Mucosa of descending colon (tissue), 3 donors: ENCODE results near the gene CDKN2B-AS1. TPM values are rescaled to one million over a fixed set of nuclear protein-coding genes. Genes with fewer than 3 reads are reported as not detected.
"Not testable (repeated sequence)": the region's sequence is repeated elsewhere in the genome, so short reads cannot be mapped to it uniquely, and the experiment has no call there.

Experiments used
- ATAC-seq: fragments of 200-7000 bp; cut with Tn5 transposase; one replicate; pipeline ENCODE4 v1.9.1; 2020; ENCODE audit warnings: mild to moderate bottlenecking, moderate library complexity
- DNase-seq, 3 donors: peaks; one replicate each; pipeline ENCODE4 v3.0.0-alpha.2; 2020
- H3K36me3 ChIP-seq: fragments of 200-600 bp; one replicate; pipeline ENCODE4 v1.8.0; 2021; ENCODE audit warnings: low read depth, mild to moderate bottlenecking
- H3K4me1 ChIP-seq: fragments of 200-600 bp; one replicate; pipeline ENCODE4 v1.8.0; 2021; ENCODE audit warnings: low read depth, mild to moderate bottlenecking
- H3K4me3 ChIP-seq: fragments of 200-600 bp; one replicate; pipeline ENCODE4 v1.8.0; 2021; ENCODE audit warnings: mild to moderate bottlenecking
- H3K9me3 ChIP-seq: fragments of 200-600 bp; one replicate; pipeline ENCODE4 v1.8.0; 2021; ENCODE audit warnings: mild to moderate bottlenecking
- intact Hi-C, 2 donors: fragments of 100-400 bp; cut with DNase I in 1 of 2; cut with micrococcal nuclease in 1 of 2; formaldehyde crosslinking; loops; one replicate each; pipeline versions ENCODE4 v1.11.0 to v1.11.1; 2022; cut with DNase I, micrococcal nuclease
- long read RNA-seq, 2 donors: library from polyadenylated mRNA; unstranded; transcript quantifications; one replicate each; pipeline ENCODE4 v2.0.0, GENCODE V29; 2019 to 2021
- total RNA-seq, 3 donors: library from RNA; stranded (reverse); fragmentation: NEBNext Ultra II Directional in 2 of 3; extraction: Animal tissue kit (Norgen Biotek cat#: 25700) in 2 of 3; gene quantifications; one replicate each; pipeline versions ENCODE4 v1.2.1 to v1.2.4, GENCODE V29; 2021 to 2023
- TF ChIP-seq, protein P1 (sequence below): fragments of 200-600 bp; IDR thresholded peaks from one replicate; pipeline ENCODE4 v1.8.0; 2022; ENCODE audit warnings: antibody characterized with exemption, mild to moderate bottlenecking
- donor health status: DM: no; HTN: no; CAD: no; lungs with moderate emphysema.
- donor health status: DM: no; HTN: no; CAD: no.
- donor health status: DM: no; HTN: yes; CAD: no.

The CDKN2B-AS1 gene
- total RNA-seq: 100 to 1,000 TPM in 1 of 3 donors, 10 to 100 TPM in 2; 48.3 to 134 (median 78.7) TPM
- long read RNA-seq, donor 1, transcript CDKN2B-AS1-202 (3 exons, 927 nt): major isoform, 7 of 30 reads
- long read RNA-seq, donor 1, partial matches to known transcripts: 19 of 30 reads
- long read RNA-seq, donor 1, other reads (novel, unspliced or antisense): 3 of 30 reads
- long read RNA-seq, donor 2, transcript CDKN2B-AS1-202 (3 exons, 927 nt): major isoform, 7 of 59 reads
- long read RNA-seq, donor 2, partial matches to known transcripts: 47 of 59 reads
- long read RNA-seq, donor 2, other reads (novel, unspliced or antisense): 5 of 59 reads

DNA sequence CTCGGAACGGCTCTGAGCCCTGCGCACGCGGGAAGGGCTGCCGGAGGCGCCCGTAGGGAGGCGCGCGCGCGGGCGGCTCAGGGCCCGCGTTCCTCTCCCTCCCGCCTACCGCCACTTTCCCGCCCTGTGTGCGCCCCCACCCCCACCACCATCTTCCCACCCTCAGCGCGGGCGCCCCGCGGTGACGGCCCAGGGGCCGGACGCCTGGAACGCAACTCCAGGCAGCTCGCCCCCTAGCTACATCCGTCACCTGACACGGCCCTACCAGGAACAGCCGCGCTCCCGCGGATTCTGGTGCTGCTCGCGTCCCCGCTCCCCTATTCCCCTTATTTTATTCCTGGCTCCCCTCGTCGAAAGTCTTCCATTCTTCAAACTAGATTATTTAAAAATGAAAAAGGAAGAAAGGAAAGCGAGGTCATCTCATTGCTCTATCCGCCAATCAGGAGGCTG, at the start of gene CDKN2B-AS1:
Gene CDKN2B-AS1 (plus strand): TSS at position 236 of the 450 bp plus-strand sequence.
- TF ChIP-seq, protein P1, sequence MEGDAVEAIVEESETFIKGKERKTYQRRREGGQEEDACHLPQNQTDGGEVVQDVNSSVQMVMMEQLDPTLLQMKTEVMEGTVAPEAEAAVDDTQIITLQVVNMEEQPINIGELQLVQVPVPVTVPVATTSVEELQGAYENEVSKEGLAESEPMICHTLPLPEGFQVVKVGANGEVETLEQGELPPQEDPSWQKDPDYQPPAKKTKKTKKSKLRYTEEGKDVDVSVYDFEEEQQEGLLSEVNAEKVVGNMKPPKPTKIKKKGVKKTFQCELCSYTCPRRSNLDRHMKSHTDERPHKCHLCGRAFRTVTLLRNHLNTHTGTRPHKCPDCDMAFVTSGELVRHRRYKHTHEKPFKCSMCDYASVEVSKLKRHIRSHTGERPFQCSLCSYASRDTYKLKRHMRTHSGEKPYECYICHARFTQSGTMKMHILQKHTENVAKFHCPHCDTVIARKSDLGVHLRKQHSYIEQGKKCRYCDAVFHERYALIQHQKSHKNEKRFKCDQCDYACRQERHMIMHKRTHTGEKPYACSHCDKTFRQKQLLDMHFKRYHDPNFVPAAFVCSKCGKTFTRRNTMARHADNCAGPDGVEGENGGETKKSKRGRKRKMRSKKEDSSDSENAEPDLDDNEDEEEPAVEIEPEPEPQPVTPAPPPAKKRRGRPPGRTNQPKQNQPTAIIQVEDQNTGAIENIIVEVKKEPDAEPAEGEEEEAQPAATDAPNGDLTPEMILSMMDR: no peak
- DNase-seq: peak; percentile 58 to 79 (median 69)
- ATAC-seq: peak; percentile 68
- Histone ChIP-seq H3K9me3 (no peaks in the 10 kb centered on the region), H3K4me3 (peak within 1 kb of the TSS; percentile 45), H3K36me3 (no peaks in the 10 kb centered on the region), H3K4me1 (peaks cover 5% of the 10 kb centered on the region)
- intact Hi-C loops: no loop called here

DNA sequence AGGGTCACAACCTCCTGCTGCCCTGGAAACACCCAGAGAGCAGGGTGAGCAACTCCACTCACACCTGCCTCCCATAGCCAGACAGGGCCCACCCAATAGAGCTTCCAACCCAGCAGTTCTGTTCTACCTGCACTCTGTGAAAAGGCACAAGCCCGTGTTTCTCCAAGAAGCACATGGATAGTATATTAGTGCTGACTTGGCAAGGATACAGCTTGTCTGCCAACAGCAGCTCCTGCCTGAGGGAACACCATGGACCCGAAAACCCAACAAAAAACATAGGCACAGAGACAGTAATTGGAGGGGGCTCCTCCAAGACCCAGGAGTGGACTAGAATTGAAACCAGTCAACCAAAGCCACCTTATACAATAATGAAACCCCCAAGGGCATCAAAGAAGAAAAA, 49.0 kb upstream of the CDKN2B-AS1 start:
- Histone ChIP-seq H3K4me3 (no peak overlapping the region), H3K36me3 (no peaks in the 10 kb centered on the region), H3K9me3 (no peaks in the 10 kb centered on the region), H3K4me1 (peaks cover 4% of the 10 kb centered on the region)
- DNase-seq: no peak
- ATAC-seq: no peak
- TF ChIP-seq, protein P1: no peak
- intact Hi-C loops: no loop called here

DNA sequence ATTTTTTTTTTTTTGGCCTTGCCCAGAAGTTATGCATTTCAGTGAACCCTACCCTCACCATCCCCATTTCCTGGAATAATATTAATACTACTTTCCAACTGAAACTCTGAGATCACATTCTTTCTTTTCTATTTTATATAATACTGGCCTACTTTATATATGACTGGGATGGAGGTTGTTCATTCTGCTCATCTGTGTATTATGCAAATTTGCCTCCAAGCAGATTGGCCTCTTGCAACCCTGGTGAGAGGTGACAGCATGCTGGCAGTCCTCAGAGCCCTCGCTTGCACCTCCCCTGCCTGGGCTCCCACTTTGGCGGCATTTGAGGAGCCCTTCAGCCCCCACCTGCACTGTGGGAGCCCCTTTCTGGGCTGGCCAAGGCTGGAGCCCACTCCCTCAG, 35.8 kb upstream of the CDKN2B-AS1 start:
- DNase-seq: no peak
- no peak for ATAC-seq
- Histone ChIP-seq H3K4me1 (no peaks in the 10 kb centered on the region), H3K36me3 (no peaks in the 10 kb centered on the region), H3K4me3 (no peak overlapping the region), H3K9me3 (no peaks in the 10 kb centered on the region)
- intact Hi-C loops: no loop called here
- TF ChIP-seq, protein P1: no peak

DNA sequence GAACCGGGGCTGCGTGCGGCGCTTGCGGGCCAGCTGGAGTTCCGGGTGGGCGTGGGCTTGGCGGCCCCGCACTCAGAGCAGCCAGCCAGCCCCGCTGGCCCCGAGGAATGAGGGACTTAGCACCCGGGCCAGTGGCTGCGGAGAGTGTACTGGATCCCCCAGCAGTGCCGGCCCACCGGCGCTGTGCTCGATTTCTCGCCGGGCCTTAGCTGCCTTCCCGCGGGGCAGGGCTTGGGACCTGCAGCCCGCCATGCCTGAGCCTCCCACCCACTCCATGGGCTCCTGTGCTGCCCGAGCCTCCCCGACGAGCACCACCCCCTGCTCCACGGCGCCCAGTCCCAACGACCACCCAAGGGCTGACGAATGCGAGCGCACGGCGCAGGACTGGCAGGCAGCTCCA, 35.3 kb upstream of the CDKN2B-AS1 start:
- DNase-seq, H3K4me1 ChIP-seq, H3K36me3 ChIP-seq, H3K9me3 ChIP-seq, ATAC-seq, H3K4me3 ChIP-seq, intact Hi-C loops: not testable (repeated sequence)

DNA sequence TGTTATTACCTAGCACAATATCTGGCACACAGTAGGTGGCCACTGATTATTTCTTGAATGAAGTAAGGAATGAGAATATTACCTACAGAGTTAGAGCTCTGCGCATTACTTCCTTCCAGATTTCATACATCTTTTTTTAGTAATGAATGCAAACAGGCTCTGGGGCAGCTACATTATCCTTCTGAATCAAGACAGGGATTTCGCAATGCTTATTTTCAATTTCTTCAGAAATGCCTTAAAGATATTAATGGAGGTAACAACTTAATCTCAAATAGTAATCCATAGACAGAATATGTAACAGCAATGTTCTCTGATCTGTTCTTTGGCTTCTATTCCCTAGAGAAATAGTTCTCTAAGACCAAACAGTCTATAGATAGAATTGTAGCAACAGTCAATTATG, 33.0 kb upstream of the CDKN2B-AS1 start:
- Histone ChIP-seq H3K4me1 (peaks cover 8% of the 10 kb centered on the region), H3K4me3 (no peak overlapping the region), H3K9me3 (no peaks in the 10 kb centered on the region), H3K36me3 (no peaks in the 10 kb centered on the region)
- intact Hi-C loops: no loop called here
- TF ChIP-seq, protein P1: no peak
- no peak for DNase-seq
- no peak for ATAC-seq

DNA sequence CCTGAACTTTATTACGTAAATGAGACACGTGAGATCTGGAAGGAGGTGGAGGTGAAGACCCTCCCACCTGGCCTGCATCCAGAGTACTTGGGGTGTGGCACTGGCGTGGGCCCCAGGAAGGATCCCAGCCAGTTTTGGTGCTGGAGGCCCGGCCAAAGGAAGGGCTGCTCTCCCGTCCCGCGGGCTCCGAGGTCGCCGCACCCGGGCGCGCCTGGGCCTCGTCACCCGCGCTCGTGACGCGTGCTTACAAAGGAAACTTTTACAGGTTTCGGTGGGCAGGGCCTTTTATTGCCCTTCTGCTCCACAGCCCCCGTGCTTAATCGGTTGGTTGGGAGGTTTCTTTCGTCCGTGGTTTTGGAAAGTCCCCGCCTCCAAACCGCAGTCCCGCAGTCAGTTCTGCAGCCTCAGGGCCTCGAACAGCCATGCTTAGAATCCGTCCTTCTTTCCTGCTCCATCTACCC, 29.6 kb upstream of the CDKN2B-AS1 start:
- peaks cover 13% of the 10 kb centered on the region for H3K4me1 ChIP-seq
- no peak overlapping the region for H3K4me3 ChIP-seq
- H3K36me3 ChIP-seq: no peaks in the 10 kb centered on the region
- peak; percentile 53 to 69 (median 68) for DNase-seq
- ATAC-seq: peak; percentile 84
- TF ChIP-seq, protein P1: no peak
- intact Hi-C loops: no loop called here
- H3K9me3 ChIP-seq: no peaks in the 10 kb centered on the region
